T-helper 2 cell treated with Interferon-gamma antibody and Interleukin-4, amounts not matched to agents 5 μg/mL and 100 μg/mL, for 36 hours (primary cell): Measurements from ENCODE around the gene MPP2.
"Not testable (repeated sequence)": the region's sequence is repeated elsewhere in the genome, so short reads cannot be mapped to it uniquely, and the experiment has no call there.

Source experiments
- DNase-seq: peaks from one replicate; pipeline ENCODE4 v3.0.0; 2021; ENCODE audit warnings: low spot score
- H3K27ac Mint-ChIP-seq: one replicate; pipeline ENCODE4 v1.8.0; 2021; ENCODE audit warnings: mild to moderate bottlenecking, mixed read lengths
- H3K27me3 Mint-ChIP-seq: one replicate; pipeline ENCODE4 v1.8.0; 2021; ENCODE audit warnings: low read depth, mixed read lengths
- H3K36me3 Mint-ChIP-seq: one replicate; pipeline ENCODE4 v1.8.0; 2021; ENCODE audit warnings: low read depth, mixed read lengths
- H3K4me1 Mint-ChIP-seq: one replicate; pipeline ENCODE4 v1.8.0; 2021; ENCODE audit warnings: low read depth, mixed read lengths
- H3K4me3 Mint-ChIP-seq: one replicate; pipeline ENCODE4 v1.8.0; 2022; ENCODE audit warnings: mild to moderate bottlenecking, moderate library complexity, mixed read lengths
- H3K9me3 Mint-ChIP-seq: one replicate; pipeline ENCODE4 v1.8.0; 2021; ENCODE audit warnings: mixed read lengths

The MPP2 gene

DNA sequence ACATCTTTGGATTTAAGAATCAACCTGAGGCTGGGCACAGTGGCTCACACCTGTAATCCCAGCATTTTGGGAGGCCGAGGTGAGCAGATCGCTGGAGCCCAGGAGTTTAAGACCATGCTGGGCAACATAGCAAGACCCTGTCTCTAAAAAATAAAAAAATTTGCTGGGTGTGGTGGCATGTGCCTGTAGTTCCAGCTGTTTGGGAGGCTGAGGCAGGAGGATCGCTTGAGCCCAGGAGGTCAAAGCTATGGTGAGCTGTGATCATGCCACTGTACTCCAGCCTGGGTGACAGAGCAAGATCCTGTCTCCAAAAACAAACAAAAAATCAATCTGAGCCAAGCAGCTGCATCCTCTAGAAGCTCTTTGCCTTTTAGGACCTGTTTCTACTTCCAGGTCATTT lies 32.1 kb upstream of the MPP2 start:
- Mint-ChIP-seq H3K27me3 (peaks cover 25% of the 10 kb centered on the region), H3K4me1 (peaks cover 12% of the 10 kb centered on the region)
- H3K36me3 Mint-ChIP-seq, DNase-seq, H3K4me3 Mint-ChIP-seq, H3K9me3 Mint-ChIP-seq, H3K27ac Mint-ChIP-seq: not testable (repeated sequence)

DNA sequence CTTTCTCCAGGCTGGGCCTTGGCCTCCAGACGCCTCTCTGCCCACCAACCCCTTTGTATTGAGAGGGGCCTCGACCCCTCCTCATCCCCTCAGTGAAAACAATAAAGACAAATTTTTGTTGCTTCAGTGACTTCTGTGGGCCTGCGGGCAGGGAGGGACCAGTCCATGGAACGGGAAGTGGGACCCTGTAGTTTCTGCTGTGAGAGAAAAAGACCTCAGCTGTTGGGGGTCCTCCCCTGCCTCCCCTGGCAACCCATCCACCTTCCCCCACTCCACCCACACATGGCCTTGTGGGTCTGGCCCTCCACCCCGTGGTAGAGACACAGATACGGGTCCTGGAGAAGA lies 31.5 kb upstream of the MPP2 start:
- no peaks in the 10 kb centered on the region for H3K9me3 Mint-ChIP-seq
- peaks cover 22% of the 10 kb centered on the region for H3K27me3 Mint-ChIP-seq
- no peak for DNase-seq
- H3K27ac Mint-ChIP-seq, result no peak overlapping the region
- H3K4me3 Mint-ChIP-seq, result no peak overlapping the region
- H3K4me1 Mint-ChIP-seq, result peaks cover 7% of the 10 kb centered on the region
- no peaks in the 10 kb centered on the region for H3K36me3 Mint-ChIP-seq

DNA sequence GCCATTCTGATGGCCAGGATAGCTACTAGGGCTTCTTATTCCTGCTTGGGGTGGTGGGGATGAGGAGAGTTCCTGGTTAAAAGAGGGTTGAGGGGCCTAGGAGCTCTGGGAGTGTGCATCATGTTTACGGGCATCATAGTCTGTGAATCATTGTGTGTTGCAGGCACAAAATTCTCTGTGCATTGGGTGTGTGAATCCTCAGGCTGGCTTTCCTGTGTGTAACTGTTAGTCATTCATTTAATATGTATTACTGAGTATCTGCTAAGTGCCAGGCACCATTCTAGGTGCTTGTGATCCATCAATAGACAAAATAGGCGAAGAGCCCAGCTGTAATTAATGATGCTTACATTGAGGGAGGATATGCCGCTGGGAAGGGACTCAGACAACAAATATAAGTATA lies 29.1 kb upstream of the MPP2 start:
- H3K27ac Mint-ChIP-seq, result no peak overlapping the region
- H3K4me3 Mint-ChIP-seq, result no peak overlapping the region

DNA sequence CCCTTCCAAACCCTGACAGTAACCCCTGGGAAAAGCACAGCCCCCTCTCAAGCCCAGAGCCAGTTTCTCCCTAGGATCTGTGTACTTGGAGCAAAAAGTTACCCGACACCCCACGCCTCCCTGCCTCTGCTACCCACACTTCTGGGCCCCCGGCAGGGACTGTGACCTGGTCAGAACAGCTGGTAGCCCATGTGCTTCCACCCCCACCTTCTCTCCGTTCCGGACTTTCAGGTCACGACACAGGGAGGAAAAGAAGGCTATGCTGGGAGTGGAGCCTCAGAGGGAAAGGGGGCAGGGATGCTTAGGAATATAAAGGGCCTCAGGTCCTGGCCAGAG lies 28.6 kb upstream of the MPP2 start:
- H3K4me3 Mint-ChIP-seq, result no peak overlapping the region
- H3K27ac Mint-ChIP-seq, result no peak overlapping the region
- H3K9me3 Mint-ChIP-seq, result no peaks in the 10 kb centered on the region
- no peak for DNase-seq
- peaks cover 4% of the 10 kb centered on the region for H3K4me1 Mint-ChIP-seq
- no peaks in the 10 kb centered on the region for H3K36me3 Mint-ChIP-seq
- peaks cover 25% of the 10 kb centered on the region for H3K27me3 Mint-ChIP-seq

More for the DNA sequence above, 29.1 kb upstream of the MPP2 start:
- Mint-ChIP-seq H3K27me3 (peaks cover 25% of the 10 kb centered on the region), H3K4me1 (peaks cover 4% of the 10 kb centered on the region), H3K36me3 (no peaks in the 10 kb centered on the region), H3K9me3 (no peaks in the 10 kb centered on the region)
- DNase-seq, result no peak

DNA sequence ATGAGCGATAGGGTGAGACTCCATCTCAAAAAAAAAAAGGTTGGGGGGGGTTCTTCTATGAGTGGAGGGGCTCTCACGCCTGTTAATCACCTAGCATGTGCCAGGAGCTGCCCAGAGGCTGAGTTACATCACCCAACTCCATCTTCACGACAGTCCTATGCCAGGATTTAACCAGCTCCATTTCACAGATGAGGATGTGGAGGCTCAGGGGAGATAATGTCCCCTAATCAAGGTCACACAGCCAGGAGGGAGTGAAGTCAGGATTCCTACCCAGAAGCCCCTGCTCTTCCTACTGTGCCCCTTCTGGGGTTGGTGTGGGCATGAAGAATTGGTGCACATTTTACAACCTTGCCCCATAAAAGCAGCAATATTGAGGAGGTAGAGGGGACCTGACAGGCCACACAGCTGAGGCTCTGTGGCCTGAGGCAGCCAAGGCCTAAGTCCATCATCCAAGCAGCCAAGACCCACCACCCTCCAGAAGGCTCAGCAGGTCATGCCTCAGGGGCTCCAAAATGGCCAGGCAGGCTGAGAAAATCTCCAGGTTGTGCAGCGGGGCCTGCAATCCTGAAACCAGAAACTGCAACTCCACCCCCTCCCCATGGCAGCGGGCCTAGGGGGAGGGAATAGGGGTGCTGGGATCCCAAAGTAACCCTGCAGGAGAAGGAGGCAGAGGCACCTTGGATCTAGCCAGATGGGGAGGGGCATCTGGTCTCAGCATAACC lies 28.0 kb upstream of the MPP2 start:
- H3K36me3 Mint-ChIP-seq, result no peaks in the 10 kb centered on the region
- peaks cover 4% of the 10 kb centered on the region for H3K4me1 Mint-ChIP-seq
- H3K4me3 Mint-ChIP-seq, result no peak overlapping the region
- H3K27ac Mint-ChIP-seq, result no peak overlapping the region
- H3K27me3 Mint-ChIP-seq, result peaks cover 25% of the 10 kb centered on the region
- no peak for DNase-seq
- H3K9me3 Mint-ChIP-seq, result no peaks in the 10 kb centered on the region

DNA sequence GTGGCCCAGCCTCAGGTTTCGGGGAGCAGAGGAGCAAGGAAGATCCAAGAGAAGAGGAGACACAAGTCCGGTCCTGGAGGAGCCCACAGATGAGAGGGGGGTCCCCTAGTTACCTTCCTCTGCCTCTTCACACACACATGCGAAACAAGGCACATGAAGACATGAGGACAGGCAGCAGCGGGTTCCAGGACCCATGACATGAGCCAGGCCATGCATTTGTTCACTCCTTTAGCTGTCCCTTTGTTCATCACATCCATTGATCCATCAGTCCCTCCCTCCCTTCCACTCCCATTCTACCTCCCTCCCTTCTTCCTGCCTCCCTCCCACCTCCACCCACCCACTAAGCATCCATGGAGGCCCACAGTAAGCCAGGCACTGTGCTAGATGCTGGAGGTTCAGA lies 25.6 kb upstream of the MPP2 start:
- peaks cover 9% of the 10 kb centered on the region for H3K4me1 Mint-ChIP-seq
- no peaks in the 10 kb centered on the region for H3K36me3 Mint-ChIP-seq
- H3K27ac Mint-ChIP-seq, result no peak overlapping the region
- peaks cover 12% of the 10 kb centered on the region for H3K27me3 Mint-ChIP-seq
- no peaks in the 10 kb centered on the region for H3K9me3 Mint-ChIP-seq
- DNase-seq, result no peak
- no peak overlapping the region for H3K4me3 Mint-ChIP-seq

DNA sequence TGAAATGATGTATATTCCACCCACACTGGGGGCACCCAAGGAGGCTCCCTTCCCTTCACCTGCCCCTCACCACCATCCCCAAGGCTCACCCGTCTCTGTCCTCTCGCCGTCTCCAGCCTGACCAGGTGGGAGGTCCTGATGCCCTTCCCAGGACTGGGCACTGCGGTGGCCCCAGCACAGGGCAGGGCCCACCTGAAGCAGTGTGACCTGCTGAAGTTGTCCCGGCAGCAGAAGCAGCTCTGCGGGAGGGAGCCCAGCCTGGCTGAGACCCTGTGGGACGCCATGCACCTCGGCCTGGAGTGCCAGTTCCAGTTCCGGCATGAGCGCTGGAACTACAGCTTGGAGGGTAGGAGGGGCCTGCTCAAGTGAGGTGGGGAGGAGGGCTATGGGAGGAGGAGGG lies 25.0 kb upstream of the MPP2 start:
- H3K27me3 Mint-ChIP-seq, result peaks cover 10% of the 10 kb centered on the region
- DNase-seq, result no peak
- H3K36me3 Mint-ChIP-seq, result no peaks in the 10 kb centered on the region
- no peak overlapping the region for H3K4me3 Mint-ChIP-seq
- H3K9me3 Mint-ChIP-seq, result no peaks in the 10 kb centered on the region
- H3K4me1 Mint-ChIP-seq, result peaks cover 12% of the 10 kb centered on the region
- no peak overlapping the region for H3K27ac Mint-ChIP-seq

DNA sequence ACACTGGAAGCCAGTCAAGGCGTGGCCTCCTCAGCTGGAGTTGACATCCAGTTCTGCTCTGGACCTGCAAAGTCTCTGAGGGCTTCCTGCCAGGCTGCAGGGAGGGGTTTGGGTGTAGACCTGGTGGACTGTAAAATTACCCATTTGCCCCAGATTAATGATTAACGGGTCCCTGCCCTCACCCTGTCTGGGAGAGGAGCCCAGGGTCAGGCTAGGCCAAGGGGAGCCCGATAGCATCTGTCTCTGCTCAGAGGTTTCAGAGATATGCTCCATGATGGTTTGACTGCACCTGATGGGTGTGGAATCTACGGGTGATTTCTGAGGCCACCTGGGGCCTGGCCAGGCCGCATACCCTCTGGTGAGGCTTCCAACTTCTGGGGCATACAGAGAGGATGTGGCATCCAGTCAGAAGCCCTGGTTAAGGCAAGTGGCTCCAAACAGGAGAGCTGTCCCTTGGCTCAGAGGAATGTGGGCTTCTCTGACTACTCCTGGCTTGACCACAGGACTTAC lies 23.8 kb upstream of the MPP2 start:
- Mint-ChIP-seq H3K4me3 (no peak overlapping the region), H3K36me3 (no peaks in the 10 kb centered on the region), H3K27ac (no peak overlapping the region), H3K4me1 (peaks cover 16% of the 10 kb centered on the region), H3K9me3 (no peaks in the 10 kb centered on the region), H3K27me3 (peaks cover 8% of the 10 kb centered on the region)
- no peak for DNase-seq

DNA sequence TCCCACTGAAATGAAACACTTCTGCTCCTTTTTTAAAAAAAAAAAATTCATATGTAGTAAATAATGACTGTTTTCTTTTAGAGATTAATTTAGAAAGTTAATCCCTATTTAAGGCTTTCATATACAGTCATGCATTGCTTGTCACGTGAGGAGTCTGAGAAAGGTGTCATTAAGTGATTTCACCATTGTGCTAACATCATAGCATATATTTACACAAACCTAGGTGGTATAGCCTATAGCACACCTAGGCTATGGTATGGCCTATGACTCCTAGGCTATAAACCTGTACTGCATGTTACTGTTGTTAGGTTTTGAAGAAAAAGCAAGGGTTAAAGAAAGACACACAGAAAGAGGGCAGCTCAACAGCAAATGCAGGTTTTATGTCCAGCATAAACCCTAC lies 21.3 kb upstream of the MPP2 start:
- H3K9me3 Mint-ChIP-seq, result no peaks in the 10 kb centered on the region
- no peak for DNase-seq
- no peak overlapping the region for H3K4me3 Mint-ChIP-seq
- H3K4me1 Mint-ChIP-seq, result peaks cover 21% of the 10 kb centered on the region
- H3K27me3 Mint-ChIP-seq, result peaks cover 11% of the 10 kb centered on the region
- H3K27ac Mint-ChIP-seq, result no peak overlapping the region
- no peaks in the 10 kb centered on the region for H3K36me3 Mint-ChIP-seq

DNA sequence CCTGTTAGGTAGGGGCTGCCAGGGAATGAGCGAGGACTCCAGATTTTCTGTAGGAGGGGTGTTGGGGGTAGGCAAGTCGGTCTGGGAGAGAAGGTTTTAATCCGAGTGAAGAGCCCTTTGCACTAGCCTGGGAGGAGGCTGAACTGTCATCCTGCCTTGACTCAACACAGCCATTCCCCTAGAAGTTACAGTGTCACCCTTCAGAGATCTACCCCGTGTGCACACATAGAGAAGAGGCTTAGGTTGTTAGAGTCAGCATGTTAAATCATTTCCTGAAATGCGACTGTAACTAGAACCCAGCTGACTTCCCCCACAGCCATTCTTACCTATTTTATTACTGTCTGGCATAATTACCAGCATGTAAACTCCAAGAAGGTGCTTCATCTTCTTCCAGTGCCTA lies 20.6 kb upstream of the MPP2 start:
- DNase-seq, H3K27me3 Mint-ChIP-seq, H3K9me3 Mint-ChIP-seq, H3K36me3 Mint-ChIP-seq: not testable (repeated sequence)
- Mint-ChIP-seq H3K4me1 (peaks cover 21% of the 10 kb centered on the region), H3K4me3 (peak overlapping the region; percentile 83), H3K27ac (peak overlapping the region; percentile 74)

DNA sequence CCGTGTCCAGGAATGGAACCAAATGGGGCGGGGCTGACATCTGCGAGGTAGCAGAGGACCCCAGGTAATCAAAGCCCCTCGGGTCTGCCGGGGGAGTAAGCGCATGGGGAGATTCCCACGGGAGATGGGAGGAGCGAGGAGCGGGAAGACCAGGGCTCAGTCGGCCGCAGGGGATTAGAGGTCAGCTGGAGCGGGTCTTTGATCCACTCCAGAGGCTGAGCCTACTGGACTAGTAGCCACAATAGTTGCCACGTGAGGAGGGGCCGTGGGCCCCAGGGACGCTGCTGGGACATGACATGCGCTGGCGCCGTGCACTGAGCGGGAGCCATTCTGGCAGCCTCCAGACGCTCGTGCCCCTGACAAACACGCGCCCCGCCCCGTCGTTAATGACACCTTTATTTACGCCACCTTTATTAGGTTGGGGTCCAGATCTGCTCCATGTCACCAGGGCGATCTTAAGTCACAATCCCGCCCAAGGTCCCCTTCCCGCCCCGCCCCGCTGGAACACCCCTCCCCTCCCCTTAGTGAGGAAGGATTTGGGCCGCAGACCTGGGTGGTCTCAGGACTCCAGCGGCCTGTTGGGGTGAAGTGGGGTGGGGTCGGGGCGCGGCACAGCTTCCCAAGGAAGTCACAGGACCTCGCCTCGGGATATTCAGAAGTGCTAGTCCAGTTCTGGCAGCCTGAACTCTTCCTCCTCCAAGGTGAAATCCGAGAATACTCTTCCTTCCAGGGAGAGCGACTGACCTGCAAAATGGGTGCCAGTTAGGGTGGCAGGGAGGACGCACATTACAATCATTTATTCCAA lies 19.9 kb upstream of the MPP2 start:
- no peaks in the 10 kb centered on the region for H3K36me3 Mint-ChIP-seq
- peak overlapping the region; percentile 74 for H3K27ac Mint-ChIP-seq
- no peaks in the 10 kb centered on the region for H3K9me3 Mint-ChIP-seq
- DNase-seq, result no peak
- peaks cover 7% of the 10 kb centered on the region for H3K27me3 Mint-ChIP-seq
- H3K4me3 Mint-ChIP-seq, result peak overlapping the region; percentile 83
- peaks cover 21% of the 10 kb centered on the region for H3K4me1 Mint-ChIP-seq

DNA sequence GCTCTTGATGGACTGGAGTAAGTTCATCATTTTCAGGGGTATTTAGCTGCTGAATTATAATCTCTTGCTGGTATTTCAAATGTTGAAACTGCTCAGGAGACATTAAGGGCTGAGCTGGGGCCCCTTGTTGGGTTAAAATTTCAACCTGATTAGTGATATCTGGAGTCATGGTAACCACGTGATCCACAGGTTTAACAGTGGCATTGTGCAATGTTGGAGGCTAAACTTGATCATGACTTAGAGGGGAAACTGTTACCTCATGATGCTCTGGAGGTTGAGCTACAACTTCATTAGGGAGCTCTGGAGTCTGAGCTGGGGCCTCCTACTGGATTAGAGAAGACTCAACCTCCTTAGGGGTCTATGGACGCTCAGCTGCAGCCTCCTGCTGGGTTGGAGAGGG lies 17.2 kb upstream of the MPP2 start:
- no peaks in the 10 kb centered on the region for H3K9me3 Mint-ChIP-seq
- no peak overlapping the region for H3K4me3 Mint-ChIP-seq

DNA sequence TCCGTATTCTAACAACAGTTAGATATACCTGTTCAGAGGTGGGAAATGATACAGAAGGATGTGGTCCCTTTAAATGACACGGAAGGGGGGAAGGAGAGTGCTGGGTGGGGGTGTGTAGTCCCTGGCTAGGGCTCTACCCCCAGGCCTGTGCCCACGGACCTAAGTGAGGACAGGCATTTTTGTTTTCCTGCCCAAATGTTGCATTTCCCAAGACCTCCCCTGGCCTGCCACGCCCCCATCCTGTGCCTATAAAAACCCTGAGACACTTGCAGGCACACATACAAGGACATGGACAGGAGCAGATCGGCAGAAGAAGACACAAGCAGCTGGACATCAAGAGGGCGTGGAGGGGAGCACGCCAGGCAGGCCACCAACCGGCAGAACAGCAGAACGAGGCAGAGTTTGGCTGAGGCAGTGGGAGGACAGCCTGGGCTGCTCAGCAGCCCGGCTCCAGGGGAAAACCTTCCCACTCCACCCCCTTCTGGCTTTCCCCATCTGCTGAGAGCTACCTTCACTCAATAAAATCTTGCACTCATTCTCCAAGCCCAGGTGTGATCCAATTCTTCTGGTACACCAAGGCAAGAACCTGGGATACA lies 13.3 kb upstream of the MPP2 start:
- Mint-ChIP-seq H3K27me3 (peaks cover 7% of the 10 kb centered on the region), H3K27ac (no peak overlapping the region), H3K4me1 (peaks cover 15% of the 10 kb centered on the region), H3K9me3 (no peaks in the 10 kb centered on the region), H3K36me3 (no peaks in the 10 kb centered on the region), H3K4me3 (no peak overlapping the region)
- no peak for DNase-seq

More for the DNA sequence above, 17.2 kb upstream of the MPP2 start:
- peaks cover 21% of the 10 kb centered on the region for H3K4me1 Mint-ChIP-seq
- peaks cover 7% of the 10 kb centered on the region for H3K27me3 Mint-ChIP-seq
- no peak overlapping the region for H3K27ac Mint-ChIP-seq
- no peaks in the 10 kb centered on the region for H3K36me3 Mint-ChIP-seq
- DNase-seq, result no peak

DNA sequence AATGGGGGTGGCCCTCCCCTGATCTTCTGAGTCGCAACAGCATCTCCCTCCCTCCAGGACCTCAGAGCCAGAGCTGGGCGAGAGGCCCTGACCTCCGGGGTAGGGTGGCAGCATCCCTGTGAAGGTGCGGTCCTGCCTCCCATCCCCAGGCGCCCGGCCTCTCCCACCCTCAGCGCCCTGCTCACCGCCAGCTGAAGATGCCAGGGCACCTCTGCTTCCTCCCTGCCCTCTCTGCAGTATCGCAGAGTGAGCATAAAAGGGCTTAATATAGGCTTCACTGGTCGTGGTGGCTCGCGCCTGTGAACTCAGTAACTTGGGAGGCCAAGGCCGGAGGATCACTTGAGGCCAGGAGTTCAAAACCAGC lies 10.7 kb upstream of the MPP2 start:
- H3K36me3 Mint-ChIP-seq, result no peaks in the 10 kb centered on the region
- H3K27me3 Mint-ChIP-seq, result peaks cover 7% of the 10 kb centered on the region
- H3K27ac Mint-ChIP-seq, result no peak overlapping the region
- H3K9me3 Mint-ChIP-seq, result no peaks in the 10 kb centered on the region
- H3K4me1 Mint-ChIP-seq, result peaks cover 10% of the 10 kb centered on the region
- no peak for DNase-seq
- peak overlapping the region; percentile 66 for H3K4me3 Mint-ChIP-seq
